Measurements from ENCODE around the gene POLR3A. TPM values are rescaled to one million over a fixed set of nuclear protein-coding genes. Genes with fewer than 3 reads are reported as not detected.

The POLR3A gene
- polyA plus RNA-seq, 1 donor from 2014 or later: 15.6 TPM

DNA sequence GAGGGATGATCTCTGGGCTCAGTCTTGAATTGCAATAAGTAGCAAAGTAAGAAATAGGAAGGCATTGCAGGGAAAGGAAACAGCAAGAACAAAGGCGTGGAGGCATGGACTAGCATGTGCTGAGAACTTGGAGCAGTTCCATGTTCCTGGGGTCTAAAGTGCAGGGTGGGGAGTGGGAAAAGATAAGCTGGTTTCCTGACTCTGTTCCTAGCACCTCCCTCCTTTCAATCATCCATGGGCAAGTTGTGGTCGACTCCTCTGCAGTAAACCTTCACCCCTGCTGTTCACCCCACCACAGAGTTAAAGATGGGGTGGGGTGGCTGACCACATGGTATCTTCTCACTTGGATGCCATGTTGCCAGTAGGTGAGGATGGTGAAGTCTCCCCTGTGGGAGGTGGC lies 33.9 kb upstream of the POLR3A start:
- TF ChIP-seq EP300 (conservative IDR thresholded peaks at IDR 0.05; ENCODE audit: poor library complexity, severe bottlenecking) (no peak), POLR2AphosphoS5 (IDR thresholded peaks at IDR 0.05) (no peak), TAF1 (IDR thresholded peaks at IDR 0.05; ENCODE audit: low read depth) (no peak), SMC3 (conservative IDR thresholded peaks at IDR 0.05; ENCODE audit: poor library complexity) (no peak), RAD21 (conservative IDR thresholded peaks at IDR 0.05) (no peak), EZH2 (IDR thresholded peaks at IDR 0.05; ENCODE audit: borderline replicate concordance, insufficient read depth, low read length, poor library complexity, severe bottlenecking) (no peak), CTCF (IDR thresholded peaks at IDR 0.05; ENCODE audit: poor library complexity, severe bottlenecking) (no peak), MXI1 (conservative IDR thresholded peaks at IDR 0.05; ENCODE audit: poor library complexity, severe bottlenecking) (no peak)
- TF ChIP-seq, protein P1, sequence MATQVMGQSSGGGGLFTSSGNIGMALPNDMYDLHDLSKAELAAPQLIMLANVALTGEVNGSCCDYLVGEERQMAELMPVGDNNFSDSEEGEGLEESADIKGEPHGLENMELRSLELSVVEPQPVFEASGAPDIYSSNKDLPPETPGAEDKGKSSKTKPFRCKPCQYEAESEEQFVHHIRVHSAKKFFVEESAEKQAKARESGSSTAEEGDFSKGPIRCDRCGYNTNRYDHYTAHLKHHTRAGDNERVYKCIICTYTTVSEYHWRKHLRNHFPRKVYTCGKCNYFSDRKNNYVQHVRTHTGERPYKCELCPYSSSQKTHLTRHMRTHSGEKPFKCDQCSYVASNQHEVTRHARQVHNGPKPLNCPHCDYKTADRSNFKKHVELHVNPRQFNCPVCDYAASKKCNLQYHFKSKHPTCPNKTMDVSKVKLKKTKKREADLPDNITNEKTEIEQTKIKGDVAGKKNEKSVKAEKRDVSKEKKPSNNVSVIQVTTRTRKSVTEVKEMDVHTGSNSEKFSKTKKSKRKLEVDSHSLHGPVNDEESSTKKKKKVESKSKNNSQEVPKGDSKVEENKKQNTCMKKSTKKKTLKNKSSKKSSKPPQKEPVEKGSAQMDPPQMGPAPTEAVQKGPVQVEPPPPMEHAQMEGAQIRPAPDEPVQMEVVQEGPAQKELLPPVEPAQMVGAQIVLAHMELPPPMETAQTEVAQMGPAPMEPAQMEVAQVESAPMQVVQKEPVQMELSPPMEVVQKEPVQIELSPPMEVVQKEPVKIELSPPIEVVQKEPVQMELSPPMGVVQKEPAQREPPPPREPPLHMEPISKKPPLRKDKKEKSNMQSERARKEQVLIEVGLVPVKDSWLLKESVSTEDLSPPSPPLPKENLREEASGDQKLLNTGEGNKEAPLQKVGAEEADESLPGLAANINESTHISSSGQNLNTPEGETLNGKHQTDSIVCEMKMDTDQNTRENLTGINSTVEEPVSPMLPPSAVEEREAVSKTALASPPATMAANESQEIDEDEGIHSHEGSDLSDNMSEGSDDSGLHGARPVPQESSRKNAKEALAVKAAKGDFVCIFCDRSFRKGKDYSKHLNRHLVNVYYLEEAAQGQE (IDR thresholded peaks at IDR 0.05; ENCODE audit: borderline replicate concordance): no peak
- no peaks in the 10 kb centered on the region for H3K79me2 ChIP-seq (replicated peaks; ENCODE audit: insufficient read depth, low read length)

DNA sequence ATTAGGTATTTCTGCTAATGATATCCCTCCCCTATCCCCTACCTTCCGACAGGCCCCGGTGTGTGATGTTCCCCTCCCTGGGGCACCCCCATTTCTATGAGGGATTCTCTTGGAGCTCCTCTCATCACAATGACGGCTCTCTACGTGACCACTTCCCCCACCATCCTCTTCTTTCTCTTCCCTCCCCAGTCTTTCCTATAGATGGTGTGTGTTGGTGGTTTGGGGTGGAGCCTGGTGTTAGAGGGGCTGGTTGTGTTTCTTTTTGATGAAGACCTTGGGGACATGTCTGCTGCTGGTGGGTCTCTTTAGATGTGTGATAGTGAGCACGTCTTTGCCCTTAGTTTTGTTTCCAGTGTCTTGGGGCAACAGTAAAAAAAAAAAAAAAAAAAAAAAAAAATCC lies 33.0 kb upstream of the POLR3A start:
- Histone ChIP-seq H3K4me3 (ENCODE audit: low read length) (no peak overlapping the region), H3K27ac (ENCODE audit: low read length) (no peak overlapping the region), H3K4me2 (ENCODE audit: low read length) (no peak overlapping the region), H3K36me3 (ENCODE audit: insufficient read depth, low read length) (no peaks in the 10 kb centered on the region), H4K20me1 (ENCODE audit: insufficient read depth) (no peaks in the 10 kb centered on the region), H3K9me2 (ENCODE audit: insufficient read depth, low read length) (no peaks in the 10 kb centered on the region), H2AFZ (ENCODE audit: low read depth, low read length) (no peak overlapping the region), H3K79me2 (replicated peaks; ENCODE audit: insufficient read depth, low read length) (no peaks in the 10 kb centered on the region), H3K9ac (ENCODE audit: low read length) (no peak overlapping the region), H3F3A (ENCODE audit: insufficient read depth, low read length, poor library complexity, severe bottlenecking) (no peaks in the 10 kb centered on the region), H3K27me3 (ENCODE audit: insufficient read depth, low read depth, low read length) (no peaks in the 10 kb centered on the region), H3K9me3 (ENCODE audit: low read length) (no peaks in the 10 kb centered on the region)
- no peak for TF ChIP-seq CTCF (IDR thresholded peaks at IDR 0.05; ENCODE audit: poor library complexity, severe bottlenecking)
- TF ChIP-seq TAF1 (IDR thresholded peaks at IDR 0.05; ENCODE audit: low read depth): no peak
- no peak for TF ChIP-seq EZH2 (IDR thresholded peaks at IDR 0.05; ENCODE audit: borderline replicate concordance, insufficient read depth, low read length, poor library complexity, severe bottlenecking)
- no peak for TF ChIP-seq POLR2AphosphoS5 (IDR thresholded peaks at IDR 0.05)
- TF ChIP-seq MXI1 (conservative IDR thresholded peaks at IDR 0.05; ENCODE audit: poor library complexity, severe bottlenecking): no peak
- no peak for TF ChIP-seq RAD21 (conservative IDR thresholded peaks at IDR 0.05)
- no peak for TF ChIP-seq EP300 (conservative IDR thresholded peaks at IDR 0.05; ENCODE audit: poor library complexity, severe bottlenecking)
- no peak for TF ChIP-seq SMC3 (conservative IDR thresholded peaks at IDR 0.05; ENCODE audit: poor library complexity)
- TF ChIP-seq, protein P1 (IDR thresholded peaks at IDR 0.05; ENCODE audit: borderline replicate concordance): no peak

More for the DNA sequence above, 33.9 kb upstream of the POLR3A start:
- Histone ChIP-seq H3K9ac (ENCODE audit: low read length) (no peak overlapping the region), H3K36me3 (ENCODE audit: insufficient read depth, low read length) (no peaks in the 10 kb centered on the region), H3K27ac (ENCODE audit: low read length) (no peak overlapping the region), H3K4me2 (ENCODE audit: low read length) (no peak overlapping the region), H3K4me3 (ENCODE audit: low read length) (no peak overlapping the region), H3K9me3 (ENCODE audit: low read length) (no peaks in the 10 kb centered on the region), H3K27me3 (ENCODE audit: insufficient read depth, low read depth, low read length) (no peaks in the 10 kb centered on the region), H3K9me2 (ENCODE audit: insufficient read depth, low read length) (no peaks in the 10 kb centered on the region), H4K20me1 (ENCODE audit: insufficient read depth) (no peaks in the 10 kb centered on the region), H3F3A (ENCODE audit: insufficient read depth, low read length, poor library complexity, severe bottlenecking) (no peaks in the 10 kb centered on the region), H2AFZ (ENCODE audit: low read depth, low read length) (no peak overlapping the region)

Data from neural cell (in vitro differentiated cells).